AG04450 (cell line): ENCODE measurements around the gene RCE1. TPM values are rescaled to one million over a fixed set of nuclear protein-coding genes. Genes with fewer than 3 reads are reported as not detected.

Experiments
- CTCF ChIA-PET: fragments of 300-600, 350-600 bp; formaldehyde crosslinking; extraction: SDS; loops from one replicate; lab custom pipeline; 2022; ENCODE audit warnings: antibody characterized with exemption, inconsistent platforms; lab: Charles Lee
- POLR2A ChIA-PET: fragments of 350-600 bp; formaldehyde crosslinking; extraction: SDS; loops from one replicate; lab custom pipeline; 2021; ENCODE audit warnings: antibody characterized with exemption, inconsistent platforms; lab: Yijun Ruan, JAX
- DNase-seq: peaks from one replicate; pipeline ENCODE4 v3.0.0-alpha.2; 2011; ENCODE audit warnings: low read depth, low spot score
- H3K27ac ChIP-seq: one replicate; pipeline ENCODE4 v1.5.1; 2012; ENCODE audit warnings: low read depth, low read length, control low read depth
- H3K27me3 ChIP-seq: one replicate; pipeline ENCODE4 v1.6.0; 2012; ENCODE audit warnings: low read length; ENCODE audit not compliant: control insufficient read depth, insufficient read depth
- H3K4me3 ChIP-seq: 2 replicates; pipeline ENCODE4 v1.5.1; 2011; ENCODE audit warnings: mild to moderate bottlenecking, low read depth, low read length, control low read depth
- H3K9me3 ChIP-seq: 2 replicates; pipeline ENCODE4 v1.5.1; 2012; ENCODE audit warnings: low read length; ENCODE audit not compliant: control insufficient read depth, insufficient read depth
- polyA plus RNA-seq: library from polyadenylated mRNA; depleted of rRNA; stranded (reverse); fragments of >200 nt; gene quantifications from 2 replicates; pipeline ENCODE4 v1.2.3, GENCODE V29; 2011
- TF ChIP-seq, protein P1 (sequence below): IDR thresholded peaks from 2 replicates; pipeline ENCODE4 v1.5.1; 2011; ENCODE audit warnings: low read depth, low read length, control low read depth, inconsistent platforms

The RCE1 gene
- polyA plus RNA-seq, 1 experiment, result 9.2 TPM

GRCh38 chr11:66879999-66880398, 36.8 kb downstream of the RCE1 start:
- TF ChIP-seq, protein P1, sequence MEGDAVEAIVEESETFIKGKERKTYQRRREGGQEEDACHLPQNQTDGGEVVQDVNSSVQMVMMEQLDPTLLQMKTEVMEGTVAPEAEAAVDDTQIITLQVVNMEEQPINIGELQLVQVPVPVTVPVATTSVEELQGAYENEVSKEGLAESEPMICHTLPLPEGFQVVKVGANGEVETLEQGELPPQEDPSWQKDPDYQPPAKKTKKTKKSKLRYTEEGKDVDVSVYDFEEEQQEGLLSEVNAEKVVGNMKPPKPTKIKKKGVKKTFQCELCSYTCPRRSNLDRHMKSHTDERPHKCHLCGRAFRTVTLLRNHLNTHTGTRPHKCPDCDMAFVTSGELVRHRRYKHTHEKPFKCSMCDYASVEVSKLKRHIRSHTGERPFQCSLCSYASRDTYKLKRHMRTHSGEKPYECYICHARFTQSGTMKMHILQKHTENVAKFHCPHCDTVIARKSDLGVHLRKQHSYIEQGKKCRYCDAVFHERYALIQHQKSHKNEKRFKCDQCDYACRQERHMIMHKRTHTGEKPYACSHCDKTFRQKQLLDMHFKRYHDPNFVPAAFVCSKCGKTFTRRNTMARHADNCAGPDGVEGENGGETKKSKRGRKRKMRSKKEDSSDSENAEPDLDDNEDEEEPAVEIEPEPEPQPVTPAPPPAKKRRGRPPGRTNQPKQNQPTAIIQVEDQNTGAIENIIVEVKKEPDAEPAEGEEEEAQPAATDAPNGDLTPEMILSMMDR, result no peak
- no peaks in the 10 kb centered on the region for H3K9me3 ChIP-seq
- DNase-seq, result no peak
- no peak overlapping the region for H3K27ac ChIP-seq
- ChIA-PET CTCF (no interaction called here), POLR2A (no interaction called here)
- no peaks in the 10 kb centered on the region for H3K27me3 ChIP-seq
- no peak overlapping the region for H3K4me3 ChIP-seq

DNA sequence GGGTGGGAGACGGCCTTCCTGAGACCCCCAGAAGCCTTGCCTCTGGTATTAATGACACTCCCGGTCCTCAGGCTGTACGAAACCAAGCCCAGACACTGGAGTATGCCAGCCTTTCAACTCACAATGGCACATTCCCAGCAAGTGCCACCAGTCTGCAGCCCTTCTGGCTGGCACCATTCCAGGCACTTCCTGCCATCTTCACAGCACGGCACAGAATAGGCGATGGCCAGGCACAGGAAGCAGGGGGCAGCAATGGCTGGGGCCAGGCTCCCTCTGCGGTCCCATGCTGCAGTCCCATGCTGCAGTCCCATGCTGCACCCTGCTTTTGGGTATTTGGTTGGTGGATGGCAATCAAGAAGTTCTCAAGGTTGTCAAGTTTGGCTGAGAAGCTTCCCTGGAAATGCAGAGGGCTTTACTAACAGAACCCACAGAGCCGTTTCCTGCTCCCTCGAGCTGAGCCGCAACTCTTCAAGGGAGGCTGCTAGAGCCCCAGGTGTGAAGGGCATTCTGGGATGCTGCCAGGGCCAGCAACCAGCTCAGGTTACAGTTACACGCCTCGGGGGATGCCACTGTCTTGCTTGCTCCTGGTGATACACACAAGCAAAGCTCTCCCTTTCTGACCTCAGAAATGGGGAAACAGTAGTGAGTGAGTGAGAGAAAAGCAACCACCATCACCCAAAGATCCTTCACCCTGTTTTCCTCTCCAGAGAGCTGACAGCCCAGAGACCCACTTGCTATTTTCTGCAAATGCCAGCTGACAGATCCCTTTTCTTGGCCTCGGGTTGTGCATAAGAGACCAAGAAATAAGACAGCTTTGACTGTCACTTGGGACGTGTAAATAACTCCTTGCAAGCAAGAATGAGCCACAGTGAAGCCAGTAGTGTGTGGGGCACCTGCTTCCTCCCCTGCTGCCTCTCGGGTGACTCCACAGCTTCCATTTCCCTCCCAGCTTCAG, 37.5 kb downstream of the RCE1 start:
- ChIA-PET POLR2A (no interaction called here), CTCF (interaction anchor here (0.7 kb wide), 1 partner anchor 39 kb away, joined by 3 read pairs; no protein-coding TSS in a partner anchor)
- no peak for DNase-seq
- Histone ChIP-seq H3K27ac (no peak overlapping the region), H3K4me3 (no peak overlapping the region), H3K9me3 (no peaks in the 10 kb centered on the region), H3K27me3 (no peaks in the 10 kb centered on the region)
- TF ChIP-seq, protein P1, result no peak

- CTCF ChIA-PET, result no interaction called here
- DNase-seq, result no peak
- POLR2A ChIA-PET, result no interaction called here
- H3K27me3 ChIP-seq, result no peaks in the 10 kb centered on the region
- H3K9me3 ChIP-seq, result no peaks in the 10 kb centered on the region
- no peak overlapping the region for H3K27ac ChIP-seq
- TF ChIP-seq, protein P1, result no peak
- no peak overlapping the region for H3K4me3 ChIP-seq
Measured at GRCh38 chr11:66881451-66881835, 38.2 kb downstream of the RCE1 start.

- POLR2A ChIA-PET, result no interaction called here
- no peak for DNase-seq
Measured at GRCh38 chr11:66881927-66882452, 38.7 kb downstream of the RCE1 start.

More at GRCh38 chr11:66881927-66882452, 38.7 kb downstream of the RCE1 start:
- no peaks in the 10 kb centered on the region for H3K27me3 ChIP-seq
- no peak overlapping the region for H3K4me3 ChIP-seq
- no peak overlapping the region for H3K27ac ChIP-seq
- TF ChIP-seq, protein P1, result no peak
- H3K9me3 ChIP-seq, result 0 out of 2 replicates have a peak, but pooled peaks cover 4% of the 10 kb centered on the region
- CTCF ChIA-PET, result interaction anchor here (0.6 to 1.3 kb wide), 5 partner anchors 12 to 189 kb away, joined by 3 to 6 read pairs (median 4); no protein-coding TSS in a partner anchor
